Keratinocyte (primary cell): ENCODE data around the gene FRY. TPM values are rescaled to one million over a fixed set of nuclear protein-coding genes. Genes with fewer than 3 reads are reported as not detected.

Source experiments
- DNase-seq: peaks from one replicate; pipeline ENCODE4 v3.0.0-alpha.2; 2011; ENCODE audit warnings: low read depth, missing footprints, low spot score
- FAIRE-seq: peaks from 2 replicates; lab custom pipeline; 2011; peaks lifted over from hg19 to GRCh38; lab: Jason Lieb, UNC
- H2AFZ ChIP-seq: 2 replicates; pipeline ENCODE4 v1.6.0; 2012; ENCODE audit warnings: low read length, control low read depth, inconsistent platforms; ENCODE audit not compliant: control insufficient read depth
- H3K27ac ChIP-seq: 2 replicates; pipeline ENCODE4 v1.5.1; 2011; ENCODE audit warnings: low read length; ENCODE audit not compliant: control insufficient read depth, insufficient read depth
- H3K27me3 ChIP-seq: 3 replicates; pipeline ENCODE4 v1.6.0; 2011; ENCODE audit warnings: low read length; ENCODE audit not compliant: control insufficient read depth, insufficient read depth; ENCODE audit errors: extremely low read depth
- H3K36me3 ChIP-seq, 2 experiments: 2 replicates in 1 of 2; 3 replicates in 1 of 2; pipeline ENCODE4 v1.5.1; 2011; ENCODE audit warnings: low read length in 2 of 2, mild to moderate bottlenecking in 1 of 2; ENCODE audit not compliant: control insufficient read depth in 2 of 2, insufficient read depth in 2 of 2; ENCODE audit errors: extremely low read depth in 1 of 2
- H3K4me1 ChIP-seq: 3 replicates; pipeline ENCODE4 v1.5.1; 2011; ENCODE audit warnings: low read length; ENCODE audit not compliant: control insufficient read depth, insufficient read depth; ENCODE audit errors: extremely low read depth
- H3K4me2 ChIP-seq: 3 replicates; pipeline ENCODE4 v1.6.0; 2011; ENCODE audit warnings: low read depth, low read length; ENCODE audit not compliant: control insufficient read depth, insufficient read depth; ENCODE audit errors: extremely low read depth
- H3K4me3 ChIP-seq, 3 experiments: fragments of 200-600 bp in 1 of 3; sonication (generic) in 1 of 3; 2 replicates in 2 of 3; 3 replicates in 1 of 3; pipeline ENCODE4 v1.5.1; 2011 to 2016; ENCODE audit warnings: low read length in 3 of 3, mild to moderate bottlenecking in 3 of 3, control low read depth in 2 of 3, inconsistent platforms in 1 of 3, low read depth in 1 of 3, mixed read lengths in 1 of 3, mixed run types in 1 of 3, moderate library complexity in 1 of 3; ENCODE audit not compliant: control insufficient read depth in 2 of 3, insufficient read depth in 2 of 3; ENCODE audit errors: extremely low read depth in 1 of 3
- H3K79me2 ChIP-seq: 2 replicates; pipeline ENCODE4 v1.6.0; 2012; ENCODE audit warnings: low read length; ENCODE audit not compliant: control insufficient read depth, insufficient read depth
- H3K9ac ChIP-seq: 3 replicates; pipeline ENCODE4 v1.6.0; 2011; ENCODE audit warnings: low read length; ENCODE audit not compliant: control insufficient read depth, insufficient read depth; ENCODE audit errors: extremely low read depth
- H3K9me1 ChIP-seq: 3 replicates; pipeline ENCODE4 v1.6.0; 2011; ENCODE audit warnings: low read length; ENCODE audit not compliant: control insufficient read depth, insufficient read depth; ENCODE audit errors: extremely low read depth
- H3K9me3 ChIP-seq: 2 replicates; pipeline ENCODE4 v1.5.1; 2012; ENCODE audit warnings: low read depth, low read length; ENCODE audit not compliant: control insufficient read depth
- H4K20me1 ChIP-seq: 3 replicates; pipeline ENCODE4 v1.6.0; 2011; ENCODE audit warnings: low read length; ENCODE audit not compliant: control insufficient read depth, insufficient read depth; ENCODE audit errors: extremely low read depth
- EZH2 ChIP-seq: IDR thresholded peaks from one replicate; pipeline ENCODE4 v1.6.1; 2012; ENCODE audit warnings: inconsistent platforms, mild to moderate bottlenecking, low read length, moderate library complexity
- dilution Hi-C: fragments of 300-500 bp; cut with MboI; formaldehyde crosslinking; loops from one replicate; pipeline ENCODE4 v1.7.0; 2020; ENCODE audit warnings: low sequenced_read_pairs; ENCODE audit not compliant: extremely low pct_ligation_motif_present
- polyA plus RNA-seq, 5 experiments: library from polyadenylated mRNA; depleted of rRNA in 3 of 5; stranded (reverse) in 3 of 5; stranded (forward) in 1 of 5; unstranded in 1 of 5; fragments of >200 nt; gene quantifications; 1 replicate in 1 of 5; 2 replicates in 3 of 5; 3 replicates in 1 of 5; pipeline versions ENCODE4 v1.2.1 to v1.2.3, GENCODE V29; 2011 to 2012; ENCODE audit warnings: missing spikeins in 2 of 5, low read depth in 1 of 5, low replicate concordance in 1 of 5
- TF ChIP-seq, protein P1 (sequence below), 3 experiments: IDR thresholded peaks in 1 of 3; conservative IDR thresholded peaks in 1 of 3; optimal IDR thresholded peaks in 1 of 3; 2 replicates in 2 of 3; 3 replicates in 1 of 3; pipeline versions ENCODE3 to v1.5.1; 2011; ENCODE audit warnings: low read length in 3 of 3, mild to moderate bottlenecking in 3 of 3, moderate library complexity in 2 of 3, control low read depth in 1 of 3, inconsistent platforms in 1 of 3; ENCODE audit not compliant: insufficient read depth in 2 of 3; ENCODE audit errors: extremely low read depth in 1 of 3

FRY gene
- polyA plus RNA-seq, 1 donor (not counting 4 experiments of a cell fraction or from before 2014, with no cell fraction given), result 0.80 TPM

DNA sequence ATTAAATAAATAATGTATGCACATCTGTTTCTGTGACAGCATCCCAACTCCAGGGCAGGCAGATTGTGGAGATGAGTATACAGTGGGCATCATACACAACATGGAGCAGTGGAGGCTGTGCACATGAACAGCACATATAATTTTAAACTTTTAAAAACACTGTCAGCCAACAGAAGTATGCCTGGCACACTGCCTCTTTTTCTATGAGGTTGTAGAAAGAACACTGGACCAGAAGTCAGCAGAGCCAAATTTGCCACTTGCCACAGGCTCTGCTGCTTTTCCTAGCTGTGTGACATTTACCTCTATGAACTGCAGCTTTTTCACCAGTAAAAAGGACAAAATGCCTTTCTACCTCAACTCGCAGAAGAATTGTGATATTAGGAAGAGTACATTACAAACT lies 118.7 kb downstream of the FRY start:
- Histone ChIP-seq H3K9ac (no peak overlapping the region), H3K27ac (no peak overlapping the region), H3K27me3 (no peaks in the 10 kb centered on the region), H3K9me1 (no peaks in the 10 kb centered on the region), H3K79me2 (no peaks in the 10 kb centered on the region), H3K4me1 (no peaks in the 10 kb centered on the region), H3K4me3 (no peak overlapping the region), H2AFZ (no peak overlapping the region), H3K36me3 (no peaks in the 10 kb centered on the region), H3K9me3 (no peaks in the 10 kb centered on the region), H4K20me1 (no peaks in the 10 kb centered on the region), H3K4me2 (no peak overlapping the region)
- DNase-seq (no peak), FAIRE-seq (no peak)
- no peak for TF ChIP-seq EZH2
- TF ChIP-seq, protein P1, sequence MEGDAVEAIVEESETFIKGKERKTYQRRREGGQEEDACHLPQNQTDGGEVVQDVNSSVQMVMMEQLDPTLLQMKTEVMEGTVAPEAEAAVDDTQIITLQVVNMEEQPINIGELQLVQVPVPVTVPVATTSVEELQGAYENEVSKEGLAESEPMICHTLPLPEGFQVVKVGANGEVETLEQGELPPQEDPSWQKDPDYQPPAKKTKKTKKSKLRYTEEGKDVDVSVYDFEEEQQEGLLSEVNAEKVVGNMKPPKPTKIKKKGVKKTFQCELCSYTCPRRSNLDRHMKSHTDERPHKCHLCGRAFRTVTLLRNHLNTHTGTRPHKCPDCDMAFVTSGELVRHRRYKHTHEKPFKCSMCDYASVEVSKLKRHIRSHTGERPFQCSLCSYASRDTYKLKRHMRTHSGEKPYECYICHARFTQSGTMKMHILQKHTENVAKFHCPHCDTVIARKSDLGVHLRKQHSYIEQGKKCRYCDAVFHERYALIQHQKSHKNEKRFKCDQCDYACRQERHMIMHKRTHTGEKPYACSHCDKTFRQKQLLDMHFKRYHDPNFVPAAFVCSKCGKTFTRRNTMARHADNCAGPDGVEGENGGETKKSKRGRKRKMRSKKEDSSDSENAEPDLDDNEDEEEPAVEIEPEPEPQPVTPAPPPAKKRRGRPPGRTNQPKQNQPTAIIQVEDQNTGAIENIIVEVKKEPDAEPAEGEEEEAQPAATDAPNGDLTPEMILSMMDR (optimal IDR thresholded peaks at IDR 0.05 in 1 of 3, IDR thresholded peaks at IDR 0.05 in 1 of 3, conservative IDR thresholded peaks at IDR 0.05 in 1 of 3; ENCODE audit: extremely low read depth in 1 of 3, insufficient read depth in 2 of 3, low read length in 3 of 3), result no peak
- dilution Hi-C loops, result no loop called here

DNA sequence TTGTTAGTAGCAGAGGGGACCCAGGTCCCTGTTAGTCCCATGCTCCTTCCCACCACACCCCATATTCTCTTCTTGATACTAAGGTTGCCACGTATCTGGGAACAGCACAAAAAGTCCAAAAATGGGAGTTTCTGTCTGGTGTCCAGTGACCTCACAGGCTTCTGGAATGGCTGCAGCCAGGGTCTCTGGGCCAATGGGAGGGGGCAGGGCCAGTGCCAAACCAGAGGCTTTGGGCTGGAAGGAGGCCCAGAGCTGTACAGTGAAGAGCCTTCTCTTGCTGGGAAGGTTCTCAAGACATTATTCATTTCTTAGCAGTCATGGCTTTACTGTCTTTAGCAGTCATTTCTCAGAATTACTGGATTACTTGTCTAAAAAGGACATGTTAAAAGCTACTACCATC lies 119.2 kb downstream of the FRY start:
- TF ChIP-seq, protein P1 (optimal IDR thresholded peaks at IDR 0.05 in 1 of 3, IDR thresholded peaks at IDR 0.05 in 1 of 3, conservative IDR thresholded peaks at IDR 0.05 in 1 of 3; ENCODE audit: extremely low read depth in 1 of 3, insufficient read depth in 2 of 3, low read length in 3 of 3), result no peak
- no peak for TF ChIP-seq EZH2
- Histone ChIP-seq H3K79me2 (no peaks in the 10 kb centered on the region), H3K9ac (no peak overlapping the region), H3K4me1 (no peaks in the 10 kb centered on the region), H3K9me1 (no peaks in the 10 kb centered on the region), H2AFZ (no peak overlapping the region), H3K9me3 (no peaks in the 10 kb centered on the region), H4K20me1 (no peaks in the 10 kb centered on the region), H3K27ac (no peak overlapping the region), H3K36me3 (no peaks in the 10 kb centered on the region), H3K4me3 (no peak overlapping the region), H3K27me3 (no peaks in the 10 kb centered on the region), H3K4me2 (no peak overlapping the region)
- dilution Hi-C loops, result no loop called here
- DNase-seq (no peak), FAIRE-seq (no peak)
